Esophagus muscularis mucosa (tissue), 4 donors: Measurements from ENCODE around the gene SDHAF4. TPM values are rescaled to one million over a fixed set of nuclear protein-coding genes. Genes with fewer than 3 reads are reported as not detected.

Experiments
- DNase-seq: peaks from one replicate; pipeline ENCODE4 v3.0.0-alpha.2; 2017; ENCODE audit errors: extremely low spot score
- H3K27ac ChIP-seq, 4 donors: fragments of 200-600 bp; sonication (generic); replicated peaks in 1 of 4; 1 replicate in 3 of 4; 2 replicates in 1 of 4; pipeline ENCODE4 v1.5.1; 2016 to 2019; ENCODE audit warnings: mild to moderate bottlenecking in 1 of 4
- H3K27me3 ChIP-seq, 4 donors: fragments of 200-600 bp; sonication (generic); one replicate each; pipeline versions ENCODE4 v1.5.1 to v1.6.0; 2016 to 2019
- H3K36me3 ChIP-seq, 4 donors: fragments of 200-600 bp; sonication (generic); one replicate each; pipeline ENCODE4 v1.5.1; 2016 to 2019
- H3K4me1 ChIP-seq, 4 donors: fragments of 200-600 bp; sonication (generic); one replicate each; pipeline ENCODE4 v1.5.1; 2016 to 2019
- H3K4me3 ChIP-seq, 4 donors: fragments of 200-600 bp; sonication (generic); 1 replicate in 2 of 4; 2 replicates in 2 of 4; pipeline ENCODE4 v1.5.1; 2016 to 2019; ENCODE audit warnings: mild to moderate bottlenecking in 4 of 4, moderate library complexity in 1 of 4
- H3K9me3 ChIP-seq, 4 donors: fragments of 200-600 bp; sonication (generic); 1 replicate in 3 of 4; 2 replicates in 1 of 4; pipeline ENCODE4 v1.5.1; 2016 to 2019
- EP300 ChIP-seq: sonication (generic); formaldehyde crosslinking; IDR thresholded peaks from one replicate; pipeline ENCODE4 v1.6.1; 2017; ENCODE audit warnings: antibody characterized with exemption
- POLR2A ChIP-seq: fragments of 450-650 bp; IDR thresholded peaks from one replicate; pipeline ENCODE4 v1.6.1; 2017; ENCODE audit warnings: antibody characterized with exemption, moderate library complexity, mild to moderate bottlenecking, low read depth
- POLR2AphosphoS5 ChIP-seq, 2 donors: sonication (generic); formaldehyde crosslinking; IDR thresholded peaks; one replicate each; pipeline ENCODE4 v1.6.1; 2017; ENCODE audit warnings: antibody characterized with exemption in 2 of 2
- WGBS: methylation state at CpG from one replicate; pipeline ENCODE4 v1.1.5; 2018; 5-methylcytosine and 5-hydroxymethylcytosine counted together
- intact Hi-C: fragments of 100-400 bp; cut with DNase I; formaldehyde crosslinking; loops from one replicate; pipeline ENCODE4 v1.15.1; 2023
- total RNA-seq, 4 donors: library from RNA; depleted of rRNA; stranded (reverse); fragments of >200 nt; gene quantifications; one replicate each; pipeline versions ENCODE4 v1.1.0 to v1.2.1, GENCODE V29; 2016
- TF ChIP-seq, protein P1 (sequence below), 3 experiments: fragments of 200-600 bp in 2 of 3; fragments of 450-650 bp in 1 of 3; sonication (generic) in 2 of 3; IDR thresholded peaks; one replicate each; pipeline ENCODE4 v1.5.1; 2017 to 2019; ENCODE audit warnings: antibody characterized with exemption in 3 of 3, mild to moderate bottlenecking in 2 of 3, moderate library complexity in 1 of 3

SDHAF4 gene
- total RNA-seq, 4 donors from 2014 or later, result 5.2 to 11.2 (median 8.7) TPM

DNA sequence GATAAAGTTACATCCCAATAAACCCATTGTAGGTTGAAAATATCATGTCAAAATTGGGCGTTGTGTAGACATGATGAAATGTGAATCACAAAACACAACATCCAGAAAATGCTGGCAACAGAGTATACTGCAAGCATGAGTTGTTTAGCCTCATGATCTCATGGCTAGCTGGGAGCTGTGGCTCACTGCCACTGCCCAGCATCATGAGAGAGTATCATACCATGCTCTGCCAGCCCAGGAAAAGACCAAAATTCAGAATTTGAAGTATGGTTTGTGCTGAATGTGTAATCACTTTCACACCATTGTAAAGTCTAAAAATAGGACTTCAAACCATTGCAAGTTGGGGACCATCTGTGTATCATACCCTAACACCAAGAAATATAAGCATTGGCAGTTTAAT, 55.7 kb downstream of the SDHAF4 start:
- Histone ChIP-seq H3K27me3 (no peaks in the 10 kb centered on the region), H3K4me3 (no peak overlapping the region), H3K36me3 (no peaks in the 10 kb centered on the region), H3K4me1 (no peaks in the 10 kb centered on the region), H3K9me3 (no peaks in the 10 kb centered on the region), H3K27ac (no peak overlapping the region)
- no peak for TF ChIP-seq EP300
- TF ChIP-seq, protein P1, sequence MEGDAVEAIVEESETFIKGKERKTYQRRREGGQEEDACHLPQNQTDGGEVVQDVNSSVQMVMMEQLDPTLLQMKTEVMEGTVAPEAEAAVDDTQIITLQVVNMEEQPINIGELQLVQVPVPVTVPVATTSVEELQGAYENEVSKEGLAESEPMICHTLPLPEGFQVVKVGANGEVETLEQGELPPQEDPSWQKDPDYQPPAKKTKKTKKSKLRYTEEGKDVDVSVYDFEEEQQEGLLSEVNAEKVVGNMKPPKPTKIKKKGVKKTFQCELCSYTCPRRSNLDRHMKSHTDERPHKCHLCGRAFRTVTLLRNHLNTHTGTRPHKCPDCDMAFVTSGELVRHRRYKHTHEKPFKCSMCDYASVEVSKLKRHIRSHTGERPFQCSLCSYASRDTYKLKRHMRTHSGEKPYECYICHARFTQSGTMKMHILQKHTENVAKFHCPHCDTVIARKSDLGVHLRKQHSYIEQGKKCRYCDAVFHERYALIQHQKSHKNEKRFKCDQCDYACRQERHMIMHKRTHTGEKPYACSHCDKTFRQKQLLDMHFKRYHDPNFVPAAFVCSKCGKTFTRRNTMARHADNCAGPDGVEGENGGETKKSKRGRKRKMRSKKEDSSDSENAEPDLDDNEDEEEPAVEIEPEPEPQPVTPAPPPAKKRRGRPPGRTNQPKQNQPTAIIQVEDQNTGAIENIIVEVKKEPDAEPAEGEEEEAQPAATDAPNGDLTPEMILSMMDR (IDR thresholded peaks at IDR 0.05), result no peak
- no peak for TF ChIP-seq POLR2A
- TF ChIP-seq POLR2AphosphoS5 (IDR thresholded peaks at IDR 0.05), result no peak
- WGBS, result 60% methylated on average over 1 of the region's 1 CpG
- intact Hi-C loops, result no loop called here
- DNase-seq, result no peak

DNA sequence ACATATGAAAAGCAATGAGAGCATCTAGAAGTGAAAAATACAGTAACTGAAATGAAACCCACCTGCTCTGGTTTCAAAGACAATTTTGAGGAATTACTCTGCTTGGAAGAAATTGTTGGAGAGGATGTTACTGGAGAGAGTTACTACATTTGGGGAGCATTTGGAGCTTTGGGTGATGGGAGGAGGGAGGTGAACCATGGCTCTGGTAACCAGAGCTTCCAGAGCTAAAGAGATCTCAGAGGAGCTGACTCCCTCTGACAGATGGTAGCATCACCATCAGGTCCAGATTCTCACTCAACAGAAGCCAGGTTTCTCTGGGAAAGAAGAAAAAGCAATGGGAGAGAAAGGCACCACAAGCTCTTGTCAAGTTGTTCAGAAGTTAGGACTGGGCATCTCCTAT, 58.7 kb downstream of the SDHAF4 start:
- Histone ChIP-seq H3K27ac (no peak overlapping the region), H3K4me3 (no peak overlapping the region), H3K4me1 (no peaks in the 10 kb centered on the region), H3K27me3 (peaks cover 0 to 4% (median 0%) of the 10 kb centered on the region in 4 donors), H3K9me3 (no peaks in the 10 kb centered on the region), H3K36me3 (no peaks in the 10 kb centered on the region)
- no peak for DNase-seq
- intact Hi-C loops, result no loop called here
- TF ChIP-seq POLR2A (no peak), EP300 (no peak), POLR2AphosphoS5 (IDR thresholded peaks at IDR 0.05) (no peak)
- TF ChIP-seq, protein P1 (IDR thresholded peaks at IDR 0.05), result no peak

DNA sequence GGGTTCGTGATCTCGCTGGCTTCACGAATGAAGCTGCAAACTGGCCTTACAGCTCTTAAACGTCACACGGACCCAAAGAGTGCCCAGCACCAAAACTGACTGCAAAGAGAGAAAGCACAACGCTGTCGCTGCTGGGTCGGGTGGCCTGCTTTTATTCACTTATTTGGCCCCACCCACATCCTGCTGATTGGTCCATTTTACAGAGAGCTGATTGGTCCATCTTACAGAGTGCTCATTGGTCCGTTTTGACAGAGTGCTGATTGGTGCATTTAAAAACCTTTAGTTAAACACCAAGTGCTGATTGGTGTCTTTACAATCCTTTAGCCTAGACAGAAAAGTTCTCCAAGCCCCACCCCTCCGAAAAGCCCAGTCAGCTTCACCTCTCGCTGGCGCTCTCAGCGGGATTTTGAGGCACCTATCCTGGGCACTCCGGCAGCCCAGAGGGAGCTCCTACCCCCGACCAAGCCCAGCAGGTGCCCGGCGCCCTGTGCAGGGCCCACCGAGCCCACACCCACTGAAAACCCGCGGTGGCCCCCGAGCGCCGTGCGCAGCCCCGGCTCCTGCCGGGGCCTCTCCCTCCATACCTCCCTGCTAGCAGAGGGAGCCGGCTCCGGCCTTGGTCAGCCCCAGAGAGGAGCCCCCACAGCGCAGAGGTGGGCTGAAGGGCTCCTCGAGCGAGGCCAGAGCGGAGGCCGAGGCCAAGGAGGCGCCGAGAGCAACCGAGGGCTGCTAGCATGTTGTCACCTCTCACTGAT, 60.9 kb downstream of the SDHAF4 start:
- no peaks in the 10 kb centered on the region for H3K9me3 ChIP-seq
- no peak overlapping the region for H3K27ac ChIP-seq
- peaks cover 0 to 4% (median 0%) of the 10 kb centered on the region in 4 donors for H3K27me3 ChIP-seq
- H3K36me3 ChIP-seq, result no peaks in the 10 kb centered on the region
- TF ChIP-seq, protein P1 (IDR thresholded peaks at IDR 0.05), result no peak
- no peak for TF ChIP-seq EP300
- no peak for TF ChIP-seq POLR2A
- TF ChIP-seq POLR2AphosphoS5 (IDR thresholded peaks at IDR 0.05), result no peak
- WGBS, result 96% methylated on average over 35 of the region's 36 CpGs
- H3K4me3 ChIP-seq, result no peak overlapping the region
- DNase-seq, result no peak
- no peaks in the 10 kb centered on the region for H3K4me1 ChIP-seq
- intact Hi-C loops, result no loop called here

DNA sequence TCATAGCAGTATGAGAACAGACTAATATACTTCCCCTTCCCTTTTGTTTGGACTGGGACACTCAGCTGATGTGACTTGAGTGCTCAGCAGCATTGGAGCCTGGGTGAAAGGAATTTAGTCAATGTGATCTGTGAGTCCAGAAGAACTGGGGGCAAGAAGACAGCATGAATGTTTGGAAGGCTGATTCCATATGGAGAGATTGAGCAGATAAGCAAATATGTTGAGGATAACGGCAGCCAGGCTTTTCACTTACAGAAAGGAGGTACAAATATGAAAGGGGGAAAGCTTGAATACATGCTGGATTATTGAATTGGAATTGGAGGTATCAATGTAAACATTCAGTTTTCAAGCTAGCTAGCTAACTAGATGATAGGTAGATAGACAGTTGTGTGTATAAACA, 63.2 kb downstream of the SDHAF4 start:
- intact Hi-C loops, result no loop called here
- no peak overlapping the region for H3K27ac ChIP-seq
- TF ChIP-seq POLR2AphosphoS5 (IDR thresholded peaks at IDR 0.05) (no peak), EP300 (no peak), POLR2A (no peak)
- TF ChIP-seq, protein P1 (IDR thresholded peaks at IDR 0.05), result no peak
- H3K9me3 ChIP-seq, result no peaks in the 10 kb centered on the region
- peaks cover 0 to 4% (median 0%) of the 10 kb centered on the region in 4 donors for H3K27me3 ChIP-seq
- H3K4me1 ChIP-seq, result no peaks in the 10 kb centered on the region
- no peak overlapping the region for H3K4me3 ChIP-seq
- no peaks in the 10 kb centered on the region for H3K36me3 ChIP-seq
- DNase-seq, result no peak
- WGBS, result 58% methylated on average over 1 of the region's 1 CpG

DNA sequence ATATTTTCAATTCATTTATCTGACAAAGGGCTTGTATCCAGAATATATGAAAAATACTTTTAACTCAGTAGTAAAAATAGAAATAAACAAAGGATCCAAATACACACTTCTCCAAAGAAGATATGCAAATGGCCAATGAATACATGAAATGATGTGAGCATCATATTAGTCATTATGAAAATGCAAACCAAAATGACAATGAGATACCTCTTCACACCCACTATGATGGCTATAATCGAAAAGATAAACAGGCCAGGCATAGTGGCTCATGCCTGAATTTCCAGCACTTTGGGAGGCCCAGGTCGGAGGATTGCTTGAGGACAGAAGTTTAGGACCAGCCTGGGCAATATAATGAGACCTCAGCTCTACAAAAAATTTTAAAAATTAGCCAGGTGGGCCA, 67.1 kb downstream of the SDHAF4 start:
- intact Hi-C loops, result no loop called here
- 89% methylated on average over 2 of the region's 2 CpGs for WGBS
- no peaks in the 10 kb centered on the region for H3K27me3 ChIP-seq
- no peaks in the 10 kb centered on the region for H3K4me1 ChIP-seq
- no peak for DNase-seq
- H3K36me3 ChIP-seq, result no peaks in the 10 kb centered on the region
- no peak overlapping the region for H3K4me3 ChIP-seq
- no peak overlapping the region for H3K27ac ChIP-seq
- TF ChIP-seq POLR2A (no peak), EP300 (no peak), POLR2AphosphoS5 (IDR thresholded peaks at IDR 0.05) (no peak)
- TF ChIP-seq, protein P1 (IDR thresholded peaks at IDR 0.05), result no peak
- no peaks in the 10 kb centered on the region for H3K9me3 ChIP-seq
